GM12874 (cell line): ENCODE results near the gene CUL3.

Source experiments
- TF ChIP-seq, protein P1 (sequence below): IDR thresholded peaks from 2 replicates; pipeline ENCODE4 v1.5.1; 2011; ENCODE audit warnings: low read depth, mild to moderate bottlenecking, control low read depth, low read length, moderate library complexity; ENCODE audit not compliant: insufficient read depth

Gene CUL3

DNA sequence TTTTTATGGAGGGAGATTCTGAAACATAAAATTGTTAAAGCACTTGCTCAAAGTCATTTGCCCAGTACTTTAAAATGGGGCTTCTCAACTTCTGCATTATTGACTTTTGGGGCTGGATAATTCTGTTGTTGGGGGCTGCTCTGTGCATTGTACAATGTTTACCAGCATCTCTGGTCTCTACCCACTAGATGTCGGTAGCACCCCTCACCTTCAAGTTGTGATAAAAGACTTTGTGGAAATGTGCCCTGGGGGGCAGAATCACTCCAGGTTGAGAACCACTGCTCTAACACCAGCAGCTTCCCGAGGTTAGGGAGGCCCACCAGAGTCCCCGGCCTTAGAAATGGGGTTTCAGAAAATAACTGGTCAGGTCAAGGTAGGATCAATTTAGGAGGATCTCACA is 26.8 kb upstream of the CUL3 start:
- TF ChIP-seq, protein P1, sequence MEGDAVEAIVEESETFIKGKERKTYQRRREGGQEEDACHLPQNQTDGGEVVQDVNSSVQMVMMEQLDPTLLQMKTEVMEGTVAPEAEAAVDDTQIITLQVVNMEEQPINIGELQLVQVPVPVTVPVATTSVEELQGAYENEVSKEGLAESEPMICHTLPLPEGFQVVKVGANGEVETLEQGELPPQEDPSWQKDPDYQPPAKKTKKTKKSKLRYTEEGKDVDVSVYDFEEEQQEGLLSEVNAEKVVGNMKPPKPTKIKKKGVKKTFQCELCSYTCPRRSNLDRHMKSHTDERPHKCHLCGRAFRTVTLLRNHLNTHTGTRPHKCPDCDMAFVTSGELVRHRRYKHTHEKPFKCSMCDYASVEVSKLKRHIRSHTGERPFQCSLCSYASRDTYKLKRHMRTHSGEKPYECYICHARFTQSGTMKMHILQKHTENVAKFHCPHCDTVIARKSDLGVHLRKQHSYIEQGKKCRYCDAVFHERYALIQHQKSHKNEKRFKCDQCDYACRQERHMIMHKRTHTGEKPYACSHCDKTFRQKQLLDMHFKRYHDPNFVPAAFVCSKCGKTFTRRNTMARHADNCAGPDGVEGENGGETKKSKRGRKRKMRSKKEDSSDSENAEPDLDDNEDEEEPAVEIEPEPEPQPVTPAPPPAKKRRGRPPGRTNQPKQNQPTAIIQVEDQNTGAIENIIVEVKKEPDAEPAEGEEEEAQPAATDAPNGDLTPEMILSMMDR: peak; percentile 44; the same call in 1 of the 2 replicates

DNA sequence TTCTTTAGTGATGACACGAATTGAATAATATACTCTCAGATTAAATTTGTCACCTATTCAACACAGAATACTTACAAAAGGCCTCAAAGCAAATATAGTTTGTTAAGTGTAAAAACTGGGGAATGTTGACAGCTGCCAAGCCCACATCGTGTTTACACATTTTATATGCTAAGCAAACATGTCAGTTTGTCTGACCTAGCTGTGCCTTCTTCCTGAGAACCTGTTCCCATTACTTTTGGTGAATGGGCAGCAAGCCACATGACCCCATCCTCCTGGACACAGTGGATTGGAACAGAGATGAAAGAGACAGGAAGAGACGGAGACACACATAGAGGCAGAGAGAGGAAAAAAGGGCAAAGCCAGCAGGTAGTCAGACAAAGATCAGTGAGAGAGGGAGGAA is 22.9 kb upstream of the CUL3 start:
- TF ChIP-seq, protein P1: no peak

DNA sequence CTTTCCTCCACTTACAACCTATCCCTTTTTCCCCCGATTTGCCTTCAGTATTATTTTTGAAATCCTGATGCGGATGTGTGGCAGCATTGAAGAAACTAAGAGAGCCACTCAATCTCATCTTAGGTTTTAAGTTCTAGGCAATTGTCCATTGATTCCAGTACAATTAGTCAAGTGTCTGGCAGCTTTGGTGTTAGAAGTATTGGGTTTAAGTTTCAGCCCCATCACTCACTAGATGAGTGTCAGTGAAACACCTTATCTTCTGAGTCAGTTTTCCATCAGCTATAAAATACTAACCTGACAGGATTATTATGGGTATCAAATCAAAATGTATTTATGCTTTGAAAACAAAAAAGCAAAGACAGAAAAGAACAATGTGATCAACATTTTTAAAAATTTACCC is 16.8 kb upstream of the CUL3 start:
- TF ChIP-seq, protein P1: no peak

DNA sequence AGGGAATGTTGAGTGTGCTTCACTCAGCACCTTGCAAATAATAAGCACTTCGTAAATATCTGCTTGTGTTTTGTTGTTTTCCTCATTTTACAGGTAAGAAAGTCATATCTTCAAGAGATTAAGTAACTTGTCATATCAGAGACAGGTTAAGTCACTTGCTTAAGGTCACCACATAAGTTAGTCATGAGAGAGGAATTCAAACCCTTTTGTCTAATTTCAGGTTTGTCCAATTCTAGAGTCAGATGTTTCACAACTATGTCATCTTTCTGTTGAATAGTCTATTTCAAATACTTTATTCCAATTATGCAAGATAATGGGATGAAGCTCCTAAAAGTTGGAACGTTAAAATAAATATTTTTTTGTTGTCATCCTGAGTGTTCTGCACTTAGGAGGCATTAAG is 13.5 kb upstream of the CUL3 start:
- TF ChIP-seq, protein P1: no peak

DNA sequence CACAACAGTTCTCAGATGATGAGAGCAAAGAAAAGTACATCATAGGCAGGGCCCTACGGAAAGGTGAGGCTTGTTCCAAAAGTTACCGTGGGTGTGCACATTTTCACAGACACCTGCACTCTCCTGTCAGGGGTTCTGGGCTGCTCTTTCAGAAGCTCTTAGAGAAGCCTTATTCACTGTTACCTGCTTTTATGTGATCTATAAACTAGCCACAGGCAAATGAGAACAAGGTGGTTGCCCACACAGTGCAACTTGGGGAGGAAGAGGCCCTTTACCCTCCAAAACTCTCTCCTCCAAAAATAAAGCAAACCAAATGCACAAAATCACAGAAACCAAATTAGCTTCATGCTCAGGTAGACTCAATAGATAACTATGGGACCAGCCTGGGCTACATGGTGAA is 11.1 kb upstream of the CUL3 start:
- TF ChIP-seq, protein P1: no peak

DNA sequence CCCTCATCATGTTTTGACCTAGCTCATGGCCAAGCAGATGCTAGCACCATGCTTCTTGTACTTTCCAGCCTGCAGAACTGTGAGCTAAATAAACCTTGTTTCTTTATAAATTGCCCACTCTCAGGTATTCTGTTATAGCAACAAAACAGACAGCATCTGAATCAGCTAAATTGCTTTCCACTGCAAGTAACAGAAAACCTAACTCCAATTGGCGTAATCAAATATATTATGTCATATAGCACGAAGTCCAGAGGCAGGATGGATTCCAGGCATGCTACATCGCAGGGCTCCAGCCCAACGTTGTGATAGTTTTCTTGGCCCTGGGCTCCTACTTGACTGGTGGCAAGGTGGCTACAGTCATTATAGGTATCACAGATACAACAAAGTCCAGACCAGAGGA is 10.4 kb upstream of the CUL3 start:
- TF ChIP-seq, protein P1: no peak

DNA sequence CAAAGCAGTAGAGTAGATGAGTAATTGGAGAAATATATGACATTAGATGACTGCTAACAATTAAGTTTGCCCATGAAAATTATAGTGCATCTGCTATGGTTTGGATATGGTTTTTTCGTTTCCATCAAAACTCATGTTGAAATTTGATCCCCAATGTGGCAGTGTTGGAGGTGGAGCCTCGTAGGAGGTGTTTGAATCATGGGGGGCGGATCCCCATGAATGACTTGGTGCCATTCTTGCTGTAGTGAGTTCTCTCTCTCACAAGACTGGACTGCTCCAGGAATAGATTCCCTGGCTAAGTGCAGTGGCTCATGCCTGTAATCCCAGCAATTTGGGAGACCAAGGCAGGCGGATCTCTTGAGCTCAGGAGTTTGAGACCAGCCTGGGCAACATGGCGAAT is 9.7 kb upstream of the CUL3 start:
- TF ChIP-seq, protein P1: no peak

DNA sequence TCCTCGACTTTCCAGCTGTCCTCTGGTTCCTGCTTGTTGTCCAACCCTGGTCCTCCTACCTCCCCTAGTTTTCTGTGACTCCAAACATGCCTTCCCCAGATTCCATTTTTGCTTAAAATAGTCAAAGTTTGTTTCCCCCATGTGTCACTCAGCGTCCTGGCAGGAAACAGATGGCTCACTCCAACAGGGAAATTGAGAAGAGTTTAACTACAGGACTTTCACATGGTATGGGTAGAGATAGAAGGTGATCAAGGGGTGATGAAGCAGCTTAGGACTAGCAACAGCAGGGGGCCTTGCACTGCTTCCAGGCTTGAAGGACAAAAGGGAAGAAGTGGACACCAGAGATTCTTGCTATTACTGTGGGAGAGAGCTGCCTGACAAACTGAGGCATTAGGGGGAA is 6.1 kb upstream of the CUL3 start:
- TF ChIP-seq, protein P1: no peak
